Smooth muscle cell (in vitro differentiated cells): ENCODE measurements around the gene CIBAR2. TPM values are rescaled to one million over a fixed set of nuclear protein-coding genes. Genes with fewer than 3 reads are reported as not detected.

Source experiments
- DNase-seq: peaks from one replicate; lab custom pipeline; 2025; ENCODE audit not compliant: unreplicated experiment; lab: John Stamatoyannopoulos, UW
- H2AFZ ChIP-seq: fragments of 200-600 bp; sonication (generic); 2 replicates; pipeline ENCODE4 v1.6.0; 2016; ENCODE audit warnings: antibody characterized with exemption, low read depth, mild to moderate bottlenecking
- H3F3A ChIP-seq: fragments of 200-600 bp; sonication (generic); 2 replicates; pipeline ENCODE4 v1.6.0; 2017; ENCODE audit warnings: antibody characterized with exemption, low read depth
- H3K27ac ChIP-seq: fragments of 200-600 bp; sonication (generic); 2 replicates; pipeline ENCODE4 v1.5.1; 2016; ENCODE audit warnings: low read depth, mild to moderate bottlenecking
- H3K27me3 ChIP-seq: fragments of 200-600 bp; sonication (generic); 2 replicates; pipeline ENCODE4 v1.6.1; 2016; ENCODE audit warnings: low read depth, mild to moderate bottlenecking
- H3K36me3 ChIP-seq: fragments of 200-600 bp; sonication (generic); 2 replicates; pipeline ENCODE4 v1.5.1; 2016; ENCODE audit warnings: low read depth
- H3K4me1 ChIP-seq: fragments of 200-600 bp; sonication (generic); 2 replicates; pipeline ENCODE4 v1.5.1; 2016; ENCODE audit warnings: low read depth
- H3K4me2 ChIP-seq: fragments of 200-600 bp; sonication (generic); 2 replicates; pipeline ENCODE4 v1.6.0; 2016; ENCODE audit warnings: mild to moderate bottlenecking
- H3K4me3 ChIP-seq: fragments of 200-600 bp; sonication (generic); 2 replicates; pipeline ENCODE4 v1.5.1; 2016; ENCODE audit warnings: mild to moderate bottlenecking
- H3K79me2 ChIP-seq: fragments of 200-600 bp; sonication (generic); 2 replicates; pipeline ENCODE4 v1.6.0; 2016; ENCODE audit warnings: low read depth, mild to moderate bottlenecking
- H3K9ac ChIP-seq: fragments of 200-600 bp; sonication (generic); 2 replicates; pipeline ENCODE4 v1.6.0; 2016; ENCODE audit warnings: low read depth
- H3K9me3 ChIP-seq: fragments of 200-600 bp; sonication (generic); replicated peaks from 2 replicates; pipeline ENCODE4 v1.5.1; 2016; ENCODE audit warnings: low read depth
- H4K20me1 ChIP-seq: fragments of 200-600 bp; sonication (generic); 2 replicates; pipeline ENCODE4 v1.6.0; 2016; ENCODE audit warnings: low read depth
- WGBS: methylation state at CpG from one replicate; pipeline ENCODE4 v1.1.7; 2016; ENCODE audit warnings: low lambda C conversion rate; 5-methylcytosine and 5-hydroxymethylcytosine counted together
- polyA plus RNA-seq: library from polyadenylated mRNA; unstranded; fragments of >200 nt; fragmentation: Nextera tagmentation; extraction: Ambion mirVana; gene quantifications from 2 replicates; pipeline ENCODE4 v1.2.1, GENCODE V29; 2016
- total RNA-seq: library from RNA; depleted of rRNA; stranded (reverse); fragments of >200 nt; gene quantifications from 2 replicates; pipeline ENCODE4 v1.2.3, GENCODE V29; 2014
- TF ChIP-seq, protein P1 (sequence below): fragments of 200-600 bp; sonication (generic); IDR thresholded peaks from 2 replicates; pipeline ENCODE4 v1.5.1; 2017; ENCODE audit warnings: borderline replicate concordance, mild to moderate bottlenecking, antibody characterized with exemption; ENCODE audit not compliant: insufficient read depth, poor library complexity, severe bottlenecking

Gene CIBAR2
- total and polyA plus RNA-seq, 2 experiments from 2014 or later: not detected

DNA sequence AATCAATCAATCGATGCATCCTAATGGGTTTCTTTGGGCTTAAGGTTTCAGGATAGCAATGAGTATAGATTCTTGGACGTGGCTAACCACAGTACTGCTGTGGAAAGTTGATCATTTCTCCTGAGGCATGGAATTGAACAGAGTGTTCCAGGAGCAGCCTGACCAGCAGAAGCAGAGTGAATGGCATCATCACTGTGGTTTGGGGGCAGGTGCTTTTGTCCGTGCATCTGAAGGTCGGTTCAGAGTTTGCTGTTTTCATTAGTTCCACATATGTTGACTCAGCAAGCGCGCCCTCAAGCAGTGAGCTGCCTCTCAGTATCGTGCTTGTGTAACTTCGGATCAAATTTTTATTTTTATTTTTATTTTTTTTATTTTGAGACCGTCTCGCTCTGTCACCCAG, 59.7 kb downstream of the CIBAR2 start:
- Histone ChIP-seq H3K27ac (no peak overlapping the region), H4K20me1 (peaks cover 88% of the 10 kb centered on the region), H3K79me2 (no peaks in the 10 kb centered on the region), H3K4me2 (no peak overlapping the region), H2AFZ (no peak overlapping the region), H3K9ac (no peak overlapping the region), H3K9me3 (no peaks in the 10 kb centered on the region), H3F3A (peaks cover 9% of the 10 kb centered on the region), H3K27me3 (no peaks in the 10 kb centered on the region), H3K4me1 (peaks cover 7% of the 10 kb centered on the region), H3K4me3 (no peak overlapping the region), H3K36me3 (no peaks in the 10 kb centered on the region)
- 95% methylated on average over 10 of the region's 10 CpGs for WGBS
- no peak for DNase-seq
- TF ChIP-seq, protein P1, sequence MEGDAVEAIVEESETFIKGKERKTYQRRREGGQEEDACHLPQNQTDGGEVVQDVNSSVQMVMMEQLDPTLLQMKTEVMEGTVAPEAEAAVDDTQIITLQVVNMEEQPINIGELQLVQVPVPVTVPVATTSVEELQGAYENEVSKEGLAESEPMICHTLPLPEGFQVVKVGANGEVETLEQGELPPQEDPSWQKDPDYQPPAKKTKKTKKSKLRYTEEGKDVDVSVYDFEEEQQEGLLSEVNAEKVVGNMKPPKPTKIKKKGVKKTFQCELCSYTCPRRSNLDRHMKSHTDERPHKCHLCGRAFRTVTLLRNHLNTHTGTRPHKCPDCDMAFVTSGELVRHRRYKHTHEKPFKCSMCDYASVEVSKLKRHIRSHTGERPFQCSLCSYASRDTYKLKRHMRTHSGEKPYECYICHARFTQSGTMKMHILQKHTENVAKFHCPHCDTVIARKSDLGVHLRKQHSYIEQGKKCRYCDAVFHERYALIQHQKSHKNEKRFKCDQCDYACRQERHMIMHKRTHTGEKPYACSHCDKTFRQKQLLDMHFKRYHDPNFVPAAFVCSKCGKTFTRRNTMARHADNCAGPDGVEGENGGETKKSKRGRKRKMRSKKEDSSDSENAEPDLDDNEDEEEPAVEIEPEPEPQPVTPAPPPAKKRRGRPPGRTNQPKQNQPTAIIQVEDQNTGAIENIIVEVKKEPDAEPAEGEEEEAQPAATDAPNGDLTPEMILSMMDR: no peak

DNA sequence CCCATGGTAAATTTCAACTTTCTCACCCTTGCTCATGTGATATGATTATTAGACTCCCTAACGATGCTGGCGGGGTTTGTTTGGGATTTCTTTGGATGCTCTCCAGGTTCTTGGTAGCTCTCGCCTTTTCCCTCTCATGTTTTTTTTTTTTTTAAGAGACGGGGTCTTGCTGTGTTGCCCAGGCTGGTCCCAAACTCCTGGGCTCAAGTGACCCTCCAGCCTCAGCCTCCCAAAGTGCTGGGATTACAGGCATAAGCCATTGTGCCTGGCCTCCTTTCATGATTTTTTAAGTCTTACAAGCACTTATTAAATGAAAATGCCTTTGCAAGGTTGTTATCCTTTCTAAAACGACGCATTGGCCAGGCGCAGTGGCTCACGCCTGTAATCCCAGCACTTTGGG, 60.6 kb downstream of the CIBAR2 start:
- no peak for DNase-seq
- Histone ChIP-seq H3K27me3 (no peaks in the 10 kb centered on the region), H3F3A (peaks cover 9% of the 10 kb centered on the region), H4K20me1 (peaks cover 82% of the 10 kb centered on the region), H3K4me2 (no peak overlapping the region), H2AFZ (no peak overlapping the region), H3K9ac (no peak overlapping the region), H3K36me3 (no peaks in the 10 kb centered on the region), H3K27ac (no peak overlapping the region), H3K4me1 (peaks cover 7% of the 10 kb centered on the region), H3K9me3 (no peaks in the 10 kb centered on the region), H3K79me2 (no peaks in the 10 kb centered on the region), H3K4me3 (no peak overlapping the region)
- TF ChIP-seq, protein P1: no peak
- WGBS: 90% methylated on average over 8 of the region's 8 CpGs

DNA sequence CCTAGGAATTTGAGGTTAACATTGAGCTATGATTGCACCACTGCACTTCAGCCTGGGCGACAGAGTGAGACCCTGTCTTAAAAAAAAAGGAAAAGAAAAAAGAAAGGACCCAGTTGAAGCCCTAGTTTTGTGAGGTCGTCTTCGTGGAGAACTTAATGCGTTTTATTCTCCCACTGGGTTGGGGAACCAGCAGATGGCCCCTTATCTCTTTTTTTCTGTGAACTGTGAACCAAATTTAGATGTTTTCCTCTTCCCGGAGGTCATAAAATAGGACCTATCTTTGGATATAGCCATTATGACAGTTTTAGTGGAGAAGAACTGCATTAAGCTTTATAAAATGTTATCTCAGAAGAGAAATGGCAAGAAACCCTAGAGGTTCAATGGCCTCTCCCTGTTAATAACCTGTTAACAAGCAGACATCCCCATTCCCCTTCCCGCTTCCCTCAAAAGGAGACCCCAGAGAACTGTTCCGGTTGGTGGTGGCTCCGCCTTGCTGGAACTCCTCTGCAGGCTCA, 61.1 kb downstream of the CIBAR2 start:
- H3K4me1 ChIP-seq: peaks cover 5% of the 10 kb centered on the region
- no peak overlapping the region for H3K4me2 ChIP-seq
- TF ChIP-seq, protein P1: no peak
- H3K27me3 ChIP-seq: no peaks in the 10 kb centered on the region
- DNase-seq: no peak
- no peak overlapping the region for H3K4me3 ChIP-seq
- WGBS: 40% methylated on average over 8 of the region's 8 CpGs
- no peaks in the 10 kb centered on the region for H3K36me3 ChIP-seq
- peaks cover 9% of the 10 kb centered on the region for H3F3A ChIP-seq
- H3K9me3 ChIP-seq: no peaks in the 10 kb centered on the region
- no peaks in the 10 kb centered on the region for H3K79me2 ChIP-seq
- no peak overlapping the region for H3K9ac ChIP-seq
- H3K27ac ChIP-seq: no peak overlapping the region
- H4K20me1 ChIP-seq: peaks cover 79% of the 10 kb centered on the region
- no peak overlapping the region for H2AFZ ChIP-seq

DNA sequence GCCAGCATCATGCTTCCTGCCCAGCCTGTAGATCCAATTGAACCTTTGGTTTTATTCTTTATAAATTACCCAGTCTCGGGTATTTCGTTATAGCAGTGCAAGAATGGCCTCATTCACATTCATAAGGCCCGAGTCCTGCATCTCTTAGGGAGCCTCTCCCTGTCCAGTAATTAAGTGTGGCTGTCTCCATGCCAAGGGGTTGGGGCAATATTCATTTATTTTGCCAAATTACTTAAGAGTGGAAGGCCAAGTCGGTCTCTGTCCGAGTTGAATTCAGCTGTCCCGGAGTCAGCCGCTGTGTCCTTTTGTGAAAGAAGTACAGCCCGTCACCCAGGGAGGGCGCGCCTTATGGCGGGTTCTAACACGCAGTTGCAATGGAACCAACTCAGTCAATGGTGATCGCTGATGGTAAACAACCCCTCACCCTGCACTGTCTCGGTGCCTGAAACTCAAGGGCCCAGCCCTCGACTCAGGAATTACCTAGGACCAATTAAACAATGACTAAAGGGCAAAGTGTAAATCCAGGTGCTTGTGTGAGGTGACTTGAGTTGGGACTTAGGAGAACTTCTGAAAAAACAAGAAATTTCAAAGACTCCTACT, 62.5 kb downstream of the CIBAR2 start:
- H3K36me3 ChIP-seq: no peaks in the 10 kb centered on the region
- H3K27me3 ChIP-seq: no peaks in the 10 kb centered on the region
- no peaks in the 10 kb centered on the region for H3K9me3 ChIP-seq
- WGBS: 97% methylated on average over 15 of the region's 15 CpGs
- no peak overlapping the region for H3K9ac ChIP-seq
- no peak overlapping the region for H3K4me2 ChIP-seq
- no peak for DNase-seq
- no peaks in the 10 kb centered on the region for H3K79me2 ChIP-seq
- H3K4me1 ChIP-seq: no peaks in the 10 kb centered on the region
- H4K20me1 ChIP-seq: peaks cover 72% of the 10 kb centered on the region
- H3K27ac ChIP-seq: no peak overlapping the region
- no peak overlapping the region for H3K4me3 ChIP-seq
- peaks cover 9% of the 10 kb centered on the region for H3F3A ChIP-seq
- H2AFZ ChIP-seq: no peak overlapping the region
- TF ChIP-seq, protein P1: no peak
